K562 (cell line): ENCODE results near the gene KRT72. TPM values are rescaled to one million over a fixed set of nuclear protein-coding genes. Genes with fewer than 3 reads are reported as not detected.

ENCODE experiments used
- BDP1 ChIP-seq: IDR thresholded peaks from 3 replicates; pipeline ENCODE4 v1.6.1; 2011; ENCODE audit not compliant: insufficient read length, insufficient read depth
- ELK1 ChIP-seq: sonication (generic); formaldehyde crosslinking; IDR thresholded peaks from 2 replicates; pipeline ENCODE4 v1.8.1; 2022; ENCODE audit warnings: missing genetic modification reagents
- GTF2E2 ChIP-seq: fragments of 200-800 bp; sonication (Bioruptor generic); IDR thresholded peaks from 2 replicates; pipeline ENCODE4 v1.6.1; 2016; ENCODE audit warnings: missing genetic modification characterization, missing compliant biosample characterization
- HDAC6 ChIP-seq: IDR thresholded peaks from 2 replicates; pipeline ENCODE4 v1.6.1; 2012; ENCODE audit warnings: low read depth, mild to moderate bottlenecking, control low read depth, inconsistent platforms, low read length, moderate library complexity
- NFE2 ChIP-seq: IDR thresholded peaks from 2 replicates; pipeline ENCODE4 v1.6.1; 2014; ENCODE audit warnings: antibody characterized with exemption, low read depth
- PTRF ChIP-seq: fragments of 450-650 bp; IDR thresholded peaks from 2 replicates; pipeline ENCODE4 v1.6.1; 2016; ENCODE audit warnings: mild to moderate bottlenecking, missing genetic modification characterization, missing compliant biosample characterization
- RERE ChIP-seq: sonication (generic); formaldehyde crosslinking; IDR thresholded peaks from 2 replicates; pipeline ENCODE4 v1.8.0; 2023; ENCODE audit warnings: missing genetic modification reagents, mild to moderate bottlenecking, borderline replicate concordance
- SOX6 ChIP-seq: fragments of 450-650 bp; IDR thresholded peaks from 2 replicates; pipeline ENCODE4 v1.6.1; 2014; ENCODE audit warnings: mild to moderate bottlenecking
- SP1 ChIP-seq: sonication (generic); formaldehyde crosslinking; IDR thresholded peaks from 2 replicates; pipeline ENCODE4 v1.8.1; 2022; ENCODE audit warnings: mild to moderate bottlenecking, missing genetic modification reagents
- SREBF1 ChIP-seq: fragments of 150-350 bp; IDR thresholded peaks from 2 replicates; pipeline ENCODE4 v1.6.1; 2014; ENCODE audit warnings: antibody characterized with exemption, low read depth, low read length, borderline replicate concordance
- polyA plus RNA-seq, 8 experiments: library from polyadenylated mRNA; depleted of rRNA in 4 of 8; stranded (reverse) in 5 of 8; unstranded in 3 of 8; fragments of >200 nt; fragmentation: Nextera tagmentation in 2 of 8; fragmentation: Illumina TruSeq in 1 of 8; extraction: Ambion mirVana in 2 of 8; extraction: Trizol in 1 of 8; gene quantifications; 2 replicates each; pipeline versions ENCODE4 v1.2.1 to v1.2.3, GENCODE V29; 2011 to 2014; ENCODE audit warnings: inconsistent platforms in 1 of 8, missing spikeins in 1 of 8
- total RNA-seq, 7 experiments: library from RNA; depleted of rRNA in 6 of 7; stranded (reverse); fragments of >200 nt in 6 of 7; fragmentation: Illumina TruSeq in 2 of 7; extraction: Trizol in 2 of 7; gene quantifications; 2 replicates each; pipeline versions ENCODE4 v1.2.1 to v1.2.3, GENCODE V29; 2011 to 2021; ENCODE audit warnings: low replicate concordance in 1 of 7

Gene KRT72
- total and polyA plus RNA-seq, 9 of the 15 experiments (the other 6 are each of a cell fraction or from before 2014, with no cell fraction given) = not detected

GRCh38 chr12:52601671-52602070 lies 408 bp upstream of the KRT72 start (continued):
- TF ChIP-seq RERE (CRISPR knock-in tag) = no peak
- no peak for TF ChIP-seq HDAC6
- TF ChIP-seq PTRF = no peak
- TF ChIP-seq SOX6 = no peak
- no peak for TF ChIP-seq GTF2E2
- no peak for TF ChIP-seq BDP1
- no peak for TF ChIP-seq ELK1 (CRISPR knock-in tag)
- no peak for TF ChIP-seq NFE2
- no peak for TF ChIP-seq SREBF1
- TF ChIP-seq SP1 = no peak
